Epithelial cell of prostate (primary cell): ENCODE data around the gene LMBRD2.
A peak's percentile ranks its signal among the peaks of the same experiment; 100 is the strongest.
"Not testable (repeated sequence)": the region's sequence is repeated elsewhere in the genome, so short reads cannot be mapped to it uniquely, and the experiment has no call there.

Source experiments
- DNase-seq: peaks from one replicate; pipeline ENCODE4 v3.0.0-alpha.2; 2011; ENCODE audit warnings: low read depth, low spot score
- H3K27ac ChIP-seq: fragments of 450-650 bp; 2 replicates; pipeline ENCODE4 v1.5.1; 2017; ENCODE audit warnings: mild to moderate bottlenecking

LMBRD2 gene

DNA sequence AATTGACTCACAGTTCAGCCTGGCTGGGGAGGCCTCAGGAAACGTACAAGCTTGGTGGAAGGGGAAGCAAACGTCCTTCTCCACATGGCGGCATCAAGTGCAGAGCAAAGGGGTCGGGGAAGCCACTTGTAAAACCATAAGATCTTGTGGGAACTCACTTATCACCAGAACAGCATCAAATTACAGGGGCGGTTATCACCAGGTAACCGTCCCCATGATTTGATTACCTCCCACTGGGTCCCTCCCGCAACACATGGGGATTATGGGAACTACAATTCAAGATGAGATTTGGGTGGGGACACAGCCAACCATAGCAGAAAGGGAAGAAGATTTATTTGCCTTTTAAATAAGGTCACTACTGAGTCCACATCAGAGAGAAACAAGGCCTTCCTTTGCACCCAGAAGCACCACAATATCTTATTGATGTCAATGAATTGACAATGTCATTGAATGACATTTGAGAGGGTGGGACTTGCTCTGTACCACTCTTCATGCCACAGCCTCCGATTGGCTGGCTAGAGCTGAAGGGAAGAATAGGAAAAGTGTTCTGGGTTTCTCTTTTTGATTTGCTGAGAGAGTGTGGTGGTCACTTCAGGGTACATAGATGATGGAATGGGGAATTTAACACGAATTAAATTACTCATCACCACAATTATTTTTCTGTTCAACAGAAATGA, 11.3 kb upstream of the LMBRD2 start:
- H3K27ac ChIP-seq: no peak overlapping the region
- no peak for DNase-seq

- H3K27ac ChIP-seq: peak overlapping the region; percentile 27
- DNase-seq: no peak
These were observed 9.7 kb upstream of the LMBRD2 start for GRCh38 chr5:36161361-36161760.

DNA sequence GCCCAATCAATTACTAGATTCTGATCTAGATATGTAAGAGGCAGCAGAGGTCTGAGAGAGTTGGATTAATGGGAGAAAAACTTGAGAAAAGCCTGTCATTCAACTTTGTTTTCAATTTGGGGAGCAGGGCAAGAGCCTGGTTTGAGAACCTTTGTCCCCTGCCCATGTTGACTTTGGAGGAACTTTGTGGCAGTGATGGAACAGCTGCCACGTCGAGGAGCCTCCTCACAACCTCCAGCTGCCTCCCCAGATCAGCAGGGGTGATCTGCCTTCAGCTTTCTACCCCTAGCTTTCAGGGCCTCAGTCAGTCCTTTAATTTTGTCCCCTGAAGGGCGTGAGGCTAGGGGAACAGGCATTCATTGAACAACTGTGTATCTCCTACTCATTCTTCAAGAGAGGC, 8.9 kb upstream of the LMBRD2 start:
- no peak for DNase-seq

DNA sequence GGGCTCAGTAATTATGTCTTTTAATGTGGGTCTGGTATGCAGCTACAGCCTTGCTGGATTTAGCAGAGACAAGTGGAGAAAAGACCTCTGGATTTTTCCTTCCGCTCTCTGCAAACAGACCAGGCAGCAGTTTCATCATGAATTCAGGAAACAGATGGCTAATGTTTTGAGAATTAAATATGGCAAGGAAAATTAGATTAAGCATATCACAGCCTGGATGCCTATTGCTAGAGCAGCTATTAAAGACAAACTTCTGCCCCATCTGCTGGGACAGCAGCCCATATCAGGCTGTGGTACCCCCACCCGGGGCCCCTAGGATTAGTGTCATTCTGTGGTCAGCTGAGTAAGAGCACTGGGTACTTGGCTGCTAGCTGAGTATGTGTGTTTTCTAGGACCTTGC, 6.5 kb upstream of the LMBRD2 start:
- H3K27ac ChIP-seq: no peak overlapping the region
- no peak for DNase-seq

More for the DNA sequence above, 8.9 kb upstream of the LMBRD2 start:
- H3K27ac ChIP-seq: peak overlapping the region; percentile 27

GRCh38 chr5:36156619-36157018, 4.9 kb upstream of the LMBRD2 start:
- H3K27ac ChIP-seq: peak overlapping the region; percentile 93

DNA sequence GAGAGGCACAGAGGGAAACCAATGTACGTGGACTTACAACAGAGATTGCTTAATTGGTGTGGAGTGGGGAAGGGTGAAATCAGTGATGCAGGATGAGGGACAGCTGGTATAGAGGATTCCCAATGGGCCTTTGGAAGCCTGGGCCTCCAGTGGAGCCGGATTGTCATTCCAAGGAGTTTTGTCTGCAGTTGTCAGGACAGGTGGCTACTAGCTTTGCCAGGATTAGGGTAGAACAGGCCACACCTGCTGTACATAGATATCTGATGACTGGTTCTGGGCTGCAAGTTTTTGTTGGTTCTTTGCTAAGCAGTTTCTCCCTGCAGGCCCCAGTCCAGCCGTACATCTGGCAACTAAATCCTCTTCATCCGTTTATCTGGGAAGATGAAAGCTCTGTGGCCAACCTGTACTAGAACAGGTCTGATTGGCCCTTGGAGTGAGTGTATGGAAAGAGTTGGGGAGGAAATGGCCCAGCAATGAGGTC, 4.5 kb upstream of the LMBRD2 start:
- peak; percentile 85 for DNase-seq
- peak overlapping the region; percentile 93 for H3K27ac ChIP-seq

More at GRCh38 chr5:36156619-36157018, 4.9 kb upstream of the LMBRD2 start:
- DNase-seq: no peak

GRCh38 chr5:36155291-36155690, 3.6 kb upstream of the LMBRD2 start:
- DNase-seq: no peak
- peak overlapping the region; percentile 93 for H3K27ac ChIP-seq

DNA sequence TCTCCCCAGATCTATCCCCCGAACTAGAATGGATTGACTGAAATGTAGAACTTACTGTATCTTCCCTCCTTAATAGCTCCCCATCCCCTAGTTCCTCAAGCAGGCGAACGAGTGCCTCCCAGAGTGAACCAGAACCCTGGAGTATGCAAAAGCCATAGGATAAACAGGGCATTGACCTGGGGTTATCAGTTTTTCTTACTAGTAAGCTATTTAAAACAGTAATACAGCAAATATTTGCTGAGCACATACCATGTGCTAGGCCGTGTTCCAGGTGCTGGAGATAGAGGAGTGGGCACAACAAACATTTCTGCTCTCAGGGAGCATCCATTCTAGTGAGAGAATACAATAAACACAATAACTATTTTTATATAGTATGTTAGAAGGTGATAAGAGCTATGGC, 2.0 kb upstream of the LMBRD2 start:
- DNase-seq: no peak
- no peak overlapping the region for H3K27ac ChIP-seq

DNA sequence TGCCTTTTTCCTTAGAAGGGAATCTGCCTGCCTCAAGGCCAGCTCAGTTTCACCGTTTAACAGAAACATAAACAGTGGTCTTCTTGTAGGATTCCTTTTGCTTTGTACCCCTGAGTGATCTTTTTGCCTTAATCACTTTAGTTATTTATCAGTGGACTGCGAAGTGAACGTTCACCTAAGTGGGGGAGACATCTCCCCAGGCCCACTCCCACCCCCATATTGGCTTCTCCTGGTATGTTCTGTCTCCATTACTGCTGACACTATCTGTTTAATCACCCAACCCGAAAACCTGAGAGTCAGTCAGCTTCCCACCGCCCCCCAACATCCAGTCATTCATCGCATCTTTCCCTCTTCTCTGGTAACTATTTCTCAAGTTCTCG, 1.6 kb upstream of the LMBRD2 start:
- no peak for DNase-seq
- no peak overlapping the region for H3K27ac ChIP-seq

DNA sequence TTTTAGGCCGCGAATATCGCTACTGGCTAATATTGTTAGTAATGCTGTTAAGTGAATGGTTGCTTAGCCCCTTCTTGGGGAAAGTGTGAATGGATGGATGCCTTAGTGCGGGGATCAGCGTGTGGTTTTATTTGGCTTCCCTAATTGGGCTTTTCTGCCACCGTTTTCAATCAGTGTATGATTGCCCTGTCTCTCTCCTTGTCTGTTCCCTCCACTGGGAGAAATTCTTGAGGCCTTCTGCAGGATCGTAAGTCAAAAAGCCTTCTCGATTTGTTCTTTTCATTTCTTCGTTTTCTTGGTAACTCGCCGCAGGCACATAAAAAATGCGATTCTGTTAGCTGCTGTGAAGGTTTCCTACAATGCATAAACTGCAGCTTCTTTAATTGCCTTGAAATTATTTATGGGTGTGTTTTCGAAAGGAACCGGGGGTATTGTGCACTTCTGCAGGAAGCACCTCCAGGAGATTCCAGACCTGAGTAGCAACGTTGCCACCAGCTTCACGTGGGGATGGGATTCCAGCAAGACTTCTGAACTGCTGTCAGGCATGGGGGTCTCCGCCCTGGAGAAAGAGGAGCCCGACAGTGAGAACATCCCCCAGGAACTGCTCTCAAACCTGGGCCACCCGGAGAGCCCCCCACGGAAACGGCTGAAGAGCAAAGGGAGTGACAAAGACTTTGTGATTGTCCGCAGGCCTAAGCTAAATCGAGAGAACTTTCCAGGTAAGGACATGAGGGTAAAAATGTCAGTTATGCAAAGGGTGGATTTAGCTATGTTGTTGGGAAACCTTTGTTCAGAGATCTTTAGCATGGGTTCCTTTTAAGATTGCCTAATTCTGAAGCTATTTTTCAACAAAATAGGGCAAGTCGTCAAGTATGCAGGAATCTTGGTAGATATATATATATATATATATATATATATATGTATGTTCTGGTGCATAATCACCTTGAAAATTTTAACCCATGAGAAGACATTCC, 924 bp upstream of the LMBRD2 start:
- H3K27ac ChIP-seq: peak overlapping the region; percentile 58
- no peak for DNase-seq

GRCh38 chr5:36150676-36151433, 832 bp downstream of the LMBRD2 start:
- no peak for DNase-seq
- peak overlapping the region; percentile 58 for H3K27ac ChIP-seq

DNA sequence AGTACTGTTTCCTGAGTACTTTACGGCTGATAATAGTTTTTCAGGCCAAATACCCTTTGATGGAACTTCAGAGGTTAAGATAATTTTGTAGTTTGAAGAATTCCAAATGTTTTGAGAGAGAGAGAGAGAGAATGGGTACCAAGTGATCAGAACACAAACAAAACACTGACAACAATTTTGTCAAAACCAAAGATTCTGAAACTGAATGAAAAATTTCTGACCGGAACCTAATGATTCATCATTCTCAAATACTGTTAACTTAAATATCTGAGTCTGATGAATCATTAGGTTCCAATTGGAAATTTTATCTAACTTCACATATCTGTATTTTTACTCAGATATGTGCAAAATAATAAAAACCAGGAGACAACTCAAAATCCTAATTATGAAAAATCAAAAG, 4.0 kb downstream of the LMBRD2 start:
- no peak overlapping the region for H3K27ac ChIP-seq

DNA sequence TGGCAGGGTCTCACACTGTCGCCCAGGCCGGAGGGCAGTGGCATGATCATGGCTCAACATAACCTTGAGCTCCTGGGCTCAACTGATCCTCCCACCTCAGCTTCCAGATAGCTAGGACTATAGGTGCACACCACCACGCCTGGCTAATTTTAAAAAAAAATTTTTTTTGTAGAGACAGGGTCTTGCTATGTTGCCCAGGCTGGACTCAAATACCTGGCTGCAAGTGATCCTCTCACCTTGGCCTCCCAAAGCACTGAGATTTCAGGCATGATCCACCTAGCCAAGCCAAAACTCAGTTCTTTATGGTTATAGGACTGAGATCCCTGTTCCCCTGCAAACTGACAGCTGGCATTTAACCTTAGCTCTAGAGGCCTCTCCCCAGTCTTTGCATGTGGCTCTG, 5.3 kb downstream of the LMBRD2 start:
- no peak overlapping the region for H3K27ac ChIP-seq
- DNase-seq: no peak

More for the DNA sequence above, 4.0 kb downstream of the LMBRD2 start:
- DNase-seq: no peak

DNA sequence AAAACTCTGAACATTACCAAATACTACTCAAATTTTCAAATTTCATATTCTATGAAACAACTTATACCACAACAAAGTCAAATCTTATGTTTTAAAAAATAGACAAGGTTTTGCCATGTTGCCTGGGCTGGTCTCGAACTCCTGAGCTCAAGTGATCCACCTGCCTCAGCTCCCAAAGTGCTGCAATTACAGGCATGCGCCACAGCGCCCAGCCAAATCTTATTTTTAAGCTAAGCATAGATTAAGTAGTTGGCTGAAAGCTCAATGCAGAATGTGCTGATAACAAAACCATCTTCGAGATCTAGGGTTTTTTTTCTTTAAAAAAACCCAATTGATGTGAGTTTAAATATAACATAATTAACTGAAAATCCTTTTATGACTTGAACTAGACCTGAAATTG, 6.4 kb downstream of the LMBRD2 start:
- no peak for DNase-seq
- H3K27ac ChIP-seq: no peak overlapping the region

GRCh38 chr5:36138900-36139683, 12.6 kb downstream of the LMBRD2 start:
- no peak for DNase-seq
- H3K27ac ChIP-seq: no peak overlapping the region

DNA sequence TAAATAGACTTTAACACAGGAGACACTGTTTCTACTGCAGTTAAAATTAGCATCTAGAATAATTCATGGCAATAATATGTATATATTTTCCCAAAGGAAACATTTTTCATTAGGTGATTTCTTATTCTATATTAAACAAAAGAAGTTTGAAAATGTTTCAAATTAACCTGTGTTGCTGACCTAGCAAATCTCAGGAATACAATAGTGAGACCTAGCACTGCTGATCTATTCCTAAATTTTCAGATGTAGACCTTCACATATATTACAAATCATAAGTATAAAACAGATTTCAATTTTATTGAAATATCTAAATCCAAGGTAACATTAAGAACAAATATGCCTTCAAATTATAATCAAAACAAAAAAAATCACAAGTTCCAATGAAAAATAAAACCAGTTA, 15.1 kb downstream of the LMBRD2 start:
- H3K27ac ChIP-seq: no peak overlapping the region
- no peak for DNase-seq

GRCh38 chr5:36135988-36136387, 15.7 kb downstream of the LMBRD2 start:
- DNase-seq: no peak
- H3K27ac ChIP-seq: no peak overlapping the region

DNA sequence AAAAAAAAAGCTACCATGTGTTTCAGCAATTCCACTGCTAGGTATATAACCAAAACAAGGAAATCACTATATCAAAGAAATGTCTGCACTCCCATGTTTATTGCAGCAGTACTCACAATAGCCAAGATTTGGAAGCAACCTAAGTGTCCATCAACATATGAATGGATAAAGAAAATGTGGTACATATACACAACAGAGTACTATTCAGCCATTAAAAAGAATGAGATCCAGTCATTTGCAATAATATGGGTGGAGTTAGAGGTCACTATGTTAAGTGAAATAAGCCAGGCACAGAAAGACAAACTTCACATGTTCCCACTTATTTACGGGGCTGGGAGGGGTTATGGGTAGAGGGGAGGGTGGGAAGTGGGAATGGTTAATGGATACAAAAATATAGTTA, 18.7 kb downstream of the LMBRD2 start:
- DNase-seq: not testable (repeated sequence)

GRCh38 chr5:36129666-36130065, 22.0 kb downstream of the LMBRD2 start:
- not testable (repeated sequence) for H3K27ac ChIP-seq, DNase-seq

More for the DNA sequence above, 18.7 kb downstream of the LMBRD2 start:
- H3K27ac ChIP-seq: not testable (repeated sequence)

GRCh38 chr5:36128795-36129194, 22.9 kb downstream of the LMBRD2 start:
- no peak for DNase-seq
- H3K27ac ChIP-seq: no peak overlapping the region
